ENCODE measurements around the gene GSTM5. TPM values are rescaled to one million over a fixed set of nuclear protein-coding genes. Genes with fewer than 3 reads are reported as not detected.

The GSTM5 gene
- total RNA-seq, 1 experiment from 2014 or later, result not detected

GRCh38 chr1:109713636-109714035 lies 1.6 kb downstream of the GSTM5 start:
- Histone ChIP-seq H4K20me1 (ENCODE audit: insufficient read depth) (no peaks in the 10 kb centered on the region), H3K9me2 (ENCODE audit: insufficient read depth) (no peaks in the 10 kb centered on the region), H3F3A (ENCODE audit: insufficient read depth, low read depth) (peaks cover 4% of the 10 kb centered on the region; the same call in 1 of the 2 replicates), H2AFZ (no peak overlapping the region), H3K27ac (no peak overlapping the region), H3K79me2 (ENCODE audit: low read depth) (no peaks in the 10 kb centered on the region), H3K36me3 (ENCODE audit: low read depth) (no peaks in the 10 kb centered on the region), H3K4me2 (no peak overlapping the region), H3K4me1 (replicated peaks; ENCODE audit: insufficient read depth) (peaks cover 22% of the 10 kb centered on the region), H3K4me3 (no peak overlapping the region), H3K27me3 (ENCODE audit: insufficient read depth, low read depth) (no peaks in the 10 kb centered on the region), H3K9me3 (ENCODE audit: insufficient read depth, low read depth) (peaks cover 5% of the 10 kb centered on the region; the same call in 1 of the 2 replicates)
- no peak for DNase-seq
- POLR2A ChIA-PET (ENCODE audit: unreplicated experiment), result no interaction called here
- CTCF ChIA-PET, result no interaction called here
- BruUV-seq (replicated peaks), result no TSS peak
- TF ChIP-seq, protein P1, sequence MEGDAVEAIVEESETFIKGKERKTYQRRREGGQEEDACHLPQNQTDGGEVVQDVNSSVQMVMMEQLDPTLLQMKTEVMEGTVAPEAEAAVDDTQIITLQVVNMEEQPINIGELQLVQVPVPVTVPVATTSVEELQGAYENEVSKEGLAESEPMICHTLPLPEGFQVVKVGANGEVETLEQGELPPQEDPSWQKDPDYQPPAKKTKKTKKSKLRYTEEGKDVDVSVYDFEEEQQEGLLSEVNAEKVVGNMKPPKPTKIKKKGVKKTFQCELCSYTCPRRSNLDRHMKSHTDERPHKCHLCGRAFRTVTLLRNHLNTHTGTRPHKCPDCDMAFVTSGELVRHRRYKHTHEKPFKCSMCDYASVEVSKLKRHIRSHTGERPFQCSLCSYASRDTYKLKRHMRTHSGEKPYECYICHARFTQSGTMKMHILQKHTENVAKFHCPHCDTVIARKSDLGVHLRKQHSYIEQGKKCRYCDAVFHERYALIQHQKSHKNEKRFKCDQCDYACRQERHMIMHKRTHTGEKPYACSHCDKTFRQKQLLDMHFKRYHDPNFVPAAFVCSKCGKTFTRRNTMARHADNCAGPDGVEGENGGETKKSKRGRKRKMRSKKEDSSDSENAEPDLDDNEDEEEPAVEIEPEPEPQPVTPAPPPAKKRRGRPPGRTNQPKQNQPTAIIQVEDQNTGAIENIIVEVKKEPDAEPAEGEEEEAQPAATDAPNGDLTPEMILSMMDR (conservative IDR thresholded peaks at IDR 0.05), result no peak
- TF ChIP-seq EZH2 (IDR thresholded peaks at IDR 0.05; ENCODE audit: low read depth), result no peak
- intact Hi-C loops (cut with micrococcal nuclease; ENCODE audit: unreplicated experiment), result no loop called here

DNA sequence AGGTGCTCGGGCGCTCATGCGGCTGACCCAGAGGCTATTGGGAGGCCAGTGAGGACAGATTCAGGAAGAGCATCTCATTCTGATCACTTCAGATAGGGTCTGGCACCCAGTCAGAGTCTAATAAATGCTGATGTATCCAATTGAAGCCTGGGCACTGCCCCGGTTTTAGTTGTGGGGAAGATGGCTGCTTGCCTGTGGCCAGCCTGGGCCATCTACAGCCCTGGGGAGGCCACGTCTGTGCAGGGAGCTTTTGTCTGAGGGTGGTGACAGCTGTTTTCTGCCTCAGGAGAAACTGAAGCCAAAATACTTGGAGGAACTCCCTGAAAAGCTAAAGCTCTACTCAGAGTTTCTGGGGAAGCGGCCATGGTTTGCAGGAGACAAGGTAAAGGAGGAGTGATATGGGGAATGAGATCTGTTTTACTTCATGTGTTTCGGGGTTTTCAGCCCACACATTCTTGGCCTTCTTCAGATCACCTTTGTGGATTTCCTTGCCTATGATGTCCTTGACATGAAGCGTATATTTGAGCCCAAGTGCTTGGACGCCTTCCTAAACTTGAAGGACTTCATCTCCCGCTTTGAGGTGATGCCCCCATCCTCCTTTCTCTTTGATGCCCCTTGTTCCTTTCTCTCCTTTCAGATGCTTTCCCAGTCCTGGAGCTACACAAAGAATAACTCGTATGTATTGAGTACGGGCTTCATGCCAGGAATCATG lies 2.8 kb downstream of the GSTM5 start:
- no peak for DNase-seq
- BruUV-seq (replicated peaks), result no TSS peak
- Histone ChIP-seq H3K4me2 (no peak overlapping the region), H3K9me2 (ENCODE audit: insufficient read depth) (no peaks in the 10 kb centered on the region), H3K79me2 (ENCODE audit: low read depth) (no peaks in the 10 kb centered on the region), H3K27ac (no peak overlapping the region), H4K20me1 (ENCODE audit: insufficient read depth) (no peaks in the 10 kb centered on the region), H2AFZ (no peak overlapping the region), H3K27me3 (ENCODE audit: insufficient read depth, low read depth) (no peaks in the 10 kb centered on the region), H3K36me3 (ENCODE audit: low read depth) (no peaks in the 10 kb centered on the region), H3K9me3 (ENCODE audit: insufficient read depth, low read depth) (no peaks in the 10 kb centered on the region), H3F3A (ENCODE audit: insufficient read depth, low read depth) (peaks cover 16% of the 10 kb centered on the region), H3K4me1 (replicated peaks; ENCODE audit: insufficient read depth) (peaks cover 34% of the 10 kb centered on the region), H3K4me3 (no peak overlapping the region)
- intact Hi-C loops (cut with micrococcal nuclease; ENCODE audit: unreplicated experiment), result loop anchor here (5.0 kb wide), 1 partner anchor 58 kb away; the partner anchor contains the start of gene GSTM4
- CTCF ChIA-PET, result no interaction called here
- POLR2A ChIA-PET (ENCODE audit: unreplicated experiment), result no interaction called here
- TF ChIP-seq, protein P1 (conservative IDR thresholded peaks at IDR 0.05), result no peak
- TF ChIP-seq EZH2 (IDR thresholded peaks at IDR 0.05; ENCODE audit: low read depth), result no peak

- H4K20me1 ChIP-seq (ENCODE audit: insufficient read depth), result no peaks in the 10 kb centered on the region
- peaks cover 47% of the 10 kb centered on the region for H3K4me1 ChIP-seq (replicated peaks; ENCODE audit: insufficient read depth)
- CTCF ChIA-PET, result no interaction called here
- no peaks in the 10 kb centered on the region for H3K27me3 ChIP-seq (ENCODE audit: insufficient read depth, low read depth)
- H3K36me3 ChIP-seq (ENCODE audit: low read depth), result no peaks in the 10 kb centered on the region
- no peaks in the 10 kb centered on the region for H3K9me2 ChIP-seq (ENCODE audit: insufficient read depth)
- no peak overlapping the region for H3K4me2 ChIP-seq
- peak overlapping the region; percentile 24; the same call in 1 of the 2 replicates for H3K27ac ChIP-seq
- POLR2A ChIA-PET (ENCODE audit: unreplicated experiment), result interaction anchor here (0.8 kb wide), 1 partner anchor 12 kb away, joined by 5 read pairs; no protein-coding TSS in a partner anchor
- H3K9me3 ChIP-seq (ENCODE audit: insufficient read depth, low read depth), result peaks cover 4% of the 10 kb centered on the region; the same call in 1 of the 2 replicates
- peaks cover 23% of the 10 kb centered on the region for H3F3A ChIP-seq (ENCODE audit: insufficient read depth, low read depth)
- TF ChIP-seq, protein P1 (conservative IDR thresholded peaks at IDR 0.05), result no peak
- no peak for TF ChIP-seq EZH2 (IDR thresholded peaks at IDR 0.05; ENCODE audit: low read depth)
- H3K4me3 ChIP-seq, result no peak overlapping the region
- DNase-seq, result no peak
- intact Hi-C loops (cut with micrococcal nuclease; ENCODE audit: unreplicated experiment), result loop anchor here (5.0 kb wide), 1 partner anchor 59 kb away; the partner anchor contains the start of gene GSTM4
- no peak overlapping the region for H2AFZ ChIP-seq
- no TSS peak for BruUV-seq (replicated peaks)
- H3K79me2 ChIP-seq (ENCODE audit: low read depth), result no peaks in the 10 kb centered on the region
Observed at GRCh38 chr1:109716121-109716520, 4.1 kb downstream of the GSTM5 start.
